GM12865 (cell line): ENCODE results near the gene ADGRG2.

ENCODE experiments used
- DNase-seq: peaks from one replicate; pipeline ENCODE4 v3.0.0; 2010; ENCODE audit warnings: low read depth
- H3K4me3 ChIP-seq: 2 replicates; pipeline ENCODE4 v1.5.1; 2011; ENCODE audit warnings: mild to moderate bottlenecking, low read depth, low read length, control low read depth
- TF ChIP-seq, protein P1 (sequence below): IDR thresholded peaks from 2 replicates; pipeline ENCODE4 v1.5.1; 2011; ENCODE audit warnings: low read length, control low read depth, low read depth, inconsistent platforms; ENCODE audit not compliant: insufficient read depth; ENCODE audit errors: missing control alignments

ADGRG2 gene

DNA sequence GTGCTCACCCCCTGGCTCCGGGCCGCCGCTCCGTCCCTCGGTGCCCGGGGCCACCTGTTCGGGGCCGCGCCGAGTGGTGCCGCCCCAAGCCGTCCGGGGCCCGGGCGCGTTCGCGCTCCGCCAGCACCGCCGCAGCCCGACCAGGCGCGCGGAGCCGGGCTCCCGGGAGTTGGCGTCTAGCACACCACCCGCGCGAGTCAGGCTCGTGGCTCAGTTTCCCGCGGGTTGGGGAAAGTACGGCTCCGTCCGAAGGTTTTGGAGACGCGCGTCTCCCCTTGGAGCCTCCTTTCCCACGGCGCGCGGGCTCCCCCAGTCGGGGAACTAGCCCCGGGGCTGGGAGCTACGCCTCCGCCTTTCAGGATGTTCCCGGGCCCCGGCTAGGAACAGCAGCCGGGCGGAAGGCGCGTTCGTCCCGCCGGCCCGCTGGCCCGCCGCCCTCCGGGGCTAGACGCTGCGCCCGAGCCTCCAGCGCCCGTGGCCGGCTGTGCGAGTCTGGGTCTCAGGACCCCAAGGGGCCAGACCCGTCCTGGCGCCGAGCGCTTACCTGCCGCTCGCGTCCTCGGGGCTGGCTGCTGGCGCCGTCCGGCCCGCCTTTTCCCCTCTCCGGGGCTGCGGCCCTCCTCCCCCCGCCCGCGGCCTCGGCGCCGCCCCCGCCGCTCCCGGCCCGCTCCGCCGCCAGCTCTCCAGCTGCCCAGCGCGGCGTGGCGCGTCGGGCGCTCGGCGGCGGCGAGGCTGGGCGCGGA, at the start of gene ADGRG2:
Gene ADGRG2 (minus strand): TSS at position 571 of the 743 bp plus-strand sequence. CDS start 53,634 bp downstream, outside the sequence.
- TF ChIP-seq, protein P1, sequence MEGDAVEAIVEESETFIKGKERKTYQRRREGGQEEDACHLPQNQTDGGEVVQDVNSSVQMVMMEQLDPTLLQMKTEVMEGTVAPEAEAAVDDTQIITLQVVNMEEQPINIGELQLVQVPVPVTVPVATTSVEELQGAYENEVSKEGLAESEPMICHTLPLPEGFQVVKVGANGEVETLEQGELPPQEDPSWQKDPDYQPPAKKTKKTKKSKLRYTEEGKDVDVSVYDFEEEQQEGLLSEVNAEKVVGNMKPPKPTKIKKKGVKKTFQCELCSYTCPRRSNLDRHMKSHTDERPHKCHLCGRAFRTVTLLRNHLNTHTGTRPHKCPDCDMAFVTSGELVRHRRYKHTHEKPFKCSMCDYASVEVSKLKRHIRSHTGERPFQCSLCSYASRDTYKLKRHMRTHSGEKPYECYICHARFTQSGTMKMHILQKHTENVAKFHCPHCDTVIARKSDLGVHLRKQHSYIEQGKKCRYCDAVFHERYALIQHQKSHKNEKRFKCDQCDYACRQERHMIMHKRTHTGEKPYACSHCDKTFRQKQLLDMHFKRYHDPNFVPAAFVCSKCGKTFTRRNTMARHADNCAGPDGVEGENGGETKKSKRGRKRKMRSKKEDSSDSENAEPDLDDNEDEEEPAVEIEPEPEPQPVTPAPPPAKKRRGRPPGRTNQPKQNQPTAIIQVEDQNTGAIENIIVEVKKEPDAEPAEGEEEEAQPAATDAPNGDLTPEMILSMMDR: no peak
- DNase-seq: no peak
- H3K4me3 ChIP-seq: peak within 1 kb of the TSS; percentile 31

- DNase-seq: no peak
- no peak overlapping the region for H3K4me3 ChIP-seq
- TF ChIP-seq, protein P1: no peak
Measured at GRCh38 chrX:19168609-19169008, 46.3 kb upstream of the ADGRG2 start.

DNA sequence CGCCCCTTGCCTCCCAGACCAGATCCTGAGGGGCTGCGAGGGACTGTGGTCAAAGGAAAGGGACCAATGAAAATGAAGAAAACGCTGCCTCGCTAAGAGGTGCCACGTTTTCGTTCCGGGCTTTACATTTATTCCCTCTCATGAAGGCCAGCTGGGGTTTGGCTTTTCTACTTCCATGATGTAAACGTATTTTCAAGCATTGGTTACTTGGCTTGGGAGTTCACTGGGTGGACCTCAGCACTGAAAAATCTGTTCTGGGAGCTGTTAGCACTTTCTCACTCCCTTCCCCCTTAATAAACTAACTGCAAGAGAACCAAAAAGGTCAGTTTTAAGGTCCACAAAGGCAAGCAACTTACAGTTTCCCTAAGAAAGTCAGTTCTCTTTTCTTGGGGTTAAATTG, 40.6 kb upstream of the ADGRG2 start:
- DNase-seq: no peak

DNA sequence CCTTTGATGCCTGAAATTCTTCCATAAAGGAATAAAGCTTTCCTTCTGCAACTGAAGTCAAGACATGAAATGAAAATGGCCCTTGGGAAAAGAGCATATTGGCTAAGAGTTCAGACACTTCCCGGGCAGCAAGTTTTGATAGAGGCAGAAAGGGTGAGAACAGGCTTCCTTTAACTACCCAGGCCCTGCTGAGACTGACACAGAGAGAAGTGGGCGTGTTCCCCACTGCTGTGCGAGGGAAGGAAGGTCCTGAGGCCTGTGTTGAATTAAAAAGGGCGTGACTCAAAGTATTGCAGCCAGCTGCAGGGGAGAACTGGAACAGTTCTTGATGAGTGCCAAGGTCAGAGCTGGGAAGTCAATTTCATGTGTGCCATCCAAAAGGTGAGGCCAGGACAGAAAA, 33.9 kb upstream of the ADGRG2 start:
- H3K4me3 ChIP-seq: no peak overlapping the region
- TF ChIP-seq, protein P1: no peak
- DNase-seq: no peak

More for the DNA sequence above, 40.6 kb upstream of the ADGRG2 start:
- H3K4me3 ChIP-seq: no peak overlapping the region
- TF ChIP-seq, protein P1: no peak

DNA sequence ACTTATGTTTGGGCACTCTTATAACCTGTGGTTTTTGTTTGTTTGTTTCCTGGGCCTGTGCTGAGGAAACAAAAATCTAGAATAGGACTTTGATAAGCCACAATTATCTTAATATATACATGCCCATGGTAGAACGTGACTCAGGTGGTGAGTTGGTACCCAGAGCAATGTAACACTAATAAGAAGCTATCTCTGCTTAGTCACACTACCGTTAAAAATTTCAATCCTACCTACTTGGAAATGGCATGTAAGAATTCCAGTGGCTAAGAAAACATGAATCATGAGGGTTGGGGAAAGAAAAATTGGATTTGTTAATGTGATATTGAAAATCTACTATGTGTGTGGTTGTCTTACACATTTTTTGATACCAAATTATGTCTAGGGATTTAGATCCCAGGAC, 30.5 kb upstream of the ADGRG2 start:
- no peak overlapping the region for H3K4me3 ChIP-seq
- no peak for DNase-seq
- TF ChIP-seq, protein P1: no peak

GRCh38 chrX:19137067-19137466, 14.8 kb upstream of the ADGRG2 start:
- H3K4me3 ChIP-seq: no peak overlapping the region
- DNase-seq: no peak
- TF ChIP-seq, protein P1: no peak

GRCh38 chrX:19133784-19134183, 11.5 kb upstream of the ADGRG2 start:
- H3K4me3 ChIP-seq: no peak overlapping the region
- DNase-seq: peak; percentile 27
- TF ChIP-seq, protein P1: no peak
